HG03521 (cell line): ENCODE results near the gene TPTE2.
"Not testable (repeated sequence)": the region's sequence is repeated elsewhere in the genome, so short reads cannot be mapped to it uniquely, and the experiment has no call there.

Experiments
- ATAC-seq: cut with Tn5 transposase; IDR thresholded peaks from one replicate; pipeline ENCODE4 v1.9.1; 2021; ENCODE audit warnings: mild to moderate bottlenecking, moderate library complexity; ENCODE audit not compliant: unreplicated experiment

TPTE2 gene

GRCh38 chr13:19572280-19572679, 10.9 kb upstream of the TPTE2 start:
- ATAC-seq, result no peak

GRCh38 chr13:19567820-19568534, 6.6 kb upstream of the TPTE2 start:
- ATAC-seq, result peak; percentile 53

GRCh38 chr13:19561585-19561984, 253 bp upstream of the TPTE2 start:
- ATAC-seq, result no peak

GRCh38 chr13:19560672-19561071, 660 bp downstream of the TPTE2 start:
- ATAC-seq, result not testable (repeated sequence)

- not testable (repeated sequence) for ATAC-seq
These were observed 1.6 kb downstream of the TPTE2 start for GRCh38 chr13:19559739-19560138.

GRCh38 chr13:19557287-19557686, 4.0 kb downstream of the TPTE2 start:
- not testable (repeated sequence) for ATAC-seq

GRCh38 chr13:19549245-19549644, 12.1 kb downstream of the TPTE2 start:
- ATAC-seq, result not testable (repeated sequence)

GRCh38 chr13:19525634-19526033, 35.7 kb downstream of the TPTE2 start:
- not testable (repeated sequence) for ATAC-seq

- ATAC-seq, result no peak
These were observed 42.3 kb downstream of the TPTE2 start for GRCh38 chr13:19519049-19519448.

- not testable (repeated sequence) for ATAC-seq
These were observed 53.7 kb downstream of the TPTE2 start for GRCh38 chr13:19507623-19508022.

GRCh38 chr13:19460126-19460525, 101.2 kb downstream of the TPTE2 start:
- ATAC-seq, result not testable (repeated sequence)

GRCh38 chr13:19439056-19439686, 122.2 kb downstream of the TPTE2 start:
- not testable (repeated sequence) for ATAC-seq

- not testable (repeated sequence) for ATAC-seq
These were observed 123.6 kb downstream of the TPTE2 start for GRCh38 chr13:19437780-19438179.

GRCh38 chr13:19422236-19422635, 139.1 kb downstream of the TPTE2 start:
- ATAC-seq, result not testable (repeated sequence)

- not testable (repeated sequence) for ATAC-seq
These were observed 148.8 kb downstream of the TPTE2 start for GRCh38 chr13:19412494-19412893.

GRCh38 chr13:19382746-19383511, 178.4 kb downstream of the TPTE2 start:
- ATAC-seq, result not testable (repeated sequence)

GRCh38 chr13:19382111-19382510, 179.2 kb downstream of the TPTE2 start:
- ATAC-seq, result no peak
